Measurements from ENCODE around the gene IRAK1.

The IRAK1 gene

GRCh38 chrX:153971450-153972367 lies 48.0 kb downstream of the IRAK1 start, which contains the start of gene HCFC1:
HCFC1 (minus strand) TSS chrX:153971818; CDS start chrX:153970840, 978 bp downstream.
- H3K4me3 ChIP-seq (ENCODE audit: low read depth, low read length), result peak within 1 kb of the TSS; percentile 84

GRCh38 chrX:153971124-153971449 lies 48.6 kb downstream of the IRAK1 start:
- H3K4me3 ChIP-seq (ENCODE audit: low read depth, low read length), result peak overlapping the region; percentile 84

GRCh38 chrX:153970357-153971123 lies 49.2 kb downstream of the IRAK1 start:
- H3K4me3 ChIP-seq (ENCODE audit: low read depth, low read length), result peak overlapping the region; percentile 84

- peak overlapping the region; percentile 50 for H3K4me3 ChIP-seq (ENCODE audit: low read depth, low read length)
These were observed 49.8 kb downstream of the IRAK1 start for GRCh38 chrX:153969904-153970356.

- H3K4me3 ChIP-seq (ENCODE audit: low read depth, low read length), result peak overlapping the region; percentile 50
These were observed 50.4 kb downstream of the IRAK1 start for GRCh38 chrX:153969125-153969903.

GRCh38 chrX:153968754-153969124 lies 51.0 kb downstream of the IRAK1 start:
- no peak overlapping the region for H3K4me3 ChIP-seq (ENCODE audit: low read depth, low read length)

GRCh38 chrX:153968255-153968654 lies 51.4 kb downstream of the IRAK1 start:
- no peak overlapping the region for H3K4me3 ChIP-seq (ENCODE audit: low read depth, low read length)

- no peak overlapping the region for H3K4me3 ChIP-seq (ENCODE audit: low read depth, low read length)
These were observed 52.0 kb downstream of the IRAK1 start for GRCh38 chrX:153967536-153968224.

GRCh38 chrX:153966841-153967535 lies 52.7 kb downstream of the IRAK1 start:
- no peak overlapping the region for H3K4me3 ChIP-seq (ENCODE audit: low read depth, low read length)

- no peak overlapping the region for H3K4me3 ChIP-seq (ENCODE audit: low read depth, low read length)
These were observed 53.4 kb downstream of the IRAK1 start for GRCh38 chrX:153966283-153966688.

GRCh38 chrX:153965406-153965805 lies 54.3 kb downstream of the IRAK1 start:
- no peak overlapping the region for H3K4me3 ChIP-seq (ENCODE audit: low read depth, low read length)

- H3K4me3 ChIP-seq (ENCODE audit: low read depth, low read length), result no peak overlapping the region
These were observed 55.6 kb downstream of the IRAK1 start for GRCh38 chrX:153964105-153964504.

- no peak overlapping the region for H3K4me3 ChIP-seq (ENCODE audit: low read depth, low read length)
These were observed 56.2 kb downstream of the IRAK1 start for GRCh38 chrX:153963546-153963945.

GRCh38 chrX:153961292-153961691 lies 58.4 kb downstream of the IRAK1 start:
- H3K4me3 ChIP-seq (ENCODE audit: low read depth, low read length), result no peak overlapping the region

GRCh38 chrX:153960786-153961185 lies 58.9 kb downstream of the IRAK1 start:
- H3K4me3 ChIP-seq (ENCODE audit: low read depth, low read length), result no peak overlapping the region
